Stimulated activated CD8-positive, alpha-beta memory T cell treated with anti-CD3 and anti-CD28 coated beads, Interleukin-2, amount 100 ng/mL, for 1 hour (primary cell): ENCODE measurements around the gene MAD1L1.
"Not testable (repeated sequence)": the region's sequence is repeated elsewhere in the genome, so short reads cannot be mapped to it uniquely, and the experiment has no call there.

Experiments used
- DNase-seq, 2 donors: peaks; one replicate each; pipeline ENCODE4 v3.0.0-alpha.2; 2020; ENCODE audit warnings: low read depth in 2 of 2

Gene MAD1L1

GRCh38 chr7:1842321-1843221 is 390.2 kb downstream of the MAD1L1 start:
- no peak for DNase-seq

- DNase-seq = not testable (repeated sequence)
Observed at GRCh38 chr7:1841286-1842021, 391.3 kb downstream of the MAD1L1 start.

GRCh38 chr7:1840744-1841143 is 392.0 kb downstream of the MAD1L1 start:
- not testable (repeated sequence) for DNase-seq

GRCh38 chr7:1839701-1840100 is 393.0 kb downstream of the MAD1L1 start:
- no peak for DNase-seq

GRCh38 chr7:1838911-1839531 is 393.7 kb downstream of the MAD1L1 start:
- not testable (repeated sequence) for DNase-seq

GRCh38 chr7:1838544-1838872 is 394.2 kb downstream of the MAD1L1 start:
- not testable (repeated sequence) for DNase-seq

- DNase-seq = not testable (repeated sequence)
Observed at GRCh38 chr7:1837696-1838543, 394.8 kb downstream of the MAD1L1 start.

GRCh38 chr7:1831933-1832535 is 400.7 kb downstream of the MAD1L1 start:
- not testable (repeated sequence) for DNase-seq

GRCh38 chr7:1831471-1831870 is 401.3 kb downstream of the MAD1L1 start:
- not testable (repeated sequence) for DNase-seq

- not testable (repeated sequence) for DNase-seq
Observed at GRCh38 chr7:1829668-1830067, 403.1 kb downstream of the MAD1L1 start.

GRCh38 chr7:1829111-1829510 is 403.6 kb downstream of the MAD1L1 start:
- no peak for DNase-seq

- DNase-seq = not testable (repeated sequence)
Observed at GRCh38 chr7:1828170-1828569, 404.6 kb downstream of the MAD1L1 start.

GRCh38 chr7:1827521-1827981 is 405.2 kb downstream of the MAD1L1 start:
- not testable (repeated sequence) for DNase-seq

GRCh38 chr7:1826931-1827330 is 405.8 kb downstream of the MAD1L1 start:
- not testable (repeated sequence) for DNase-seq

GRCh38 chr7:1825897-1826741 is 406.6 kb downstream of the MAD1L1 start:
- DNase-seq = no peak

- DNase-seq = not testable (repeated sequence)
Observed at GRCh38 chr7:1825647-1825896, 407.2 kb downstream of the MAD1L1 start.

- DNase-seq = peak in 1 of 2 donors; percentile 14
Observed at GRCh38 chr7:1824882-1825646, 407.7 kb downstream of the MAD1L1 start.

GRCh38 chr7:1824151-1824881 is 408.4 kb downstream of the MAD1L1 start:
- not testable (repeated sequence) for DNase-seq
